ENCODE measurements around the gene HSP90AA1. TPM values are rescaled to one million over a fixed set of nuclear protein-coding genes. Genes with fewer than 3 reads are reported as not detected.

The HSP90AA1 gene
- total RNA-seq, 2 donors from 2014 or later: 357 to 1,349 TPM

DNA sequence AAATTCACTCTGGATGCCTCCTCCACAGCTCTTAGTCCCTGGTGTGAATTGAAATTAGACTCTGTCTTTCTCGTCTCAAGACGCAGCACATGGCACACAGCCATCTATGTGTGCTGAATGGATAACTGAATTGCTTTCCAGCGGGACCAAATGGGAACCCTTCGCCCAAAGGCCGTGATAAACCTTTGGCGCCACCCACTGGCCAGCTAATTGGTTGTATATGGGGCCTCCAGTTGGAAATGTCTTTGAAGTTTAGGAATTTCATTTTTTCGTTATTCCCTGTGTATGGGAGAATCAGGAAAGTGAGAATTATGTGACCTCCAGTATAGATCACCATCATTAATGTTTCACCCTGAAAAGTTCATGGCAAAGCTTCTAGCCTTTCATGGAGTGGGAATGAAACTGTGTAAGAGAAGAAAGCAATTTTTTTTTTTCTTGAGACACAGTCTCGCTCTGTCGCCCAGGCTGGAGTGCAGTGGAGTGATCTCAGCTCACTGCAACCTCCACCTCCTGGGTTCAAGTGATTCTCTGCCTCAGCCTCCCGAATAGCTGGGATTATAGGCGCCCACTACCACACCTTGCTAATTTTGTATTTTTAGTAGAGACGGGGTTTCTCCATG is 9.8 kb upstream of the HSP90AA1 start:
- TF ChIP-seq CTCF (IDR thresholded peaks at IDR 0.05): peak; percentile 78
- H3K9ac ChIP-seq (ENCODE audit: low read depth in 2 of 2, low read length in 2 of 2): no peak overlapping the region
- DNase-seq: peak; percentile 92
- no peak overlapping the region for H3K27ac ChIP-seq
- no peaks in the 10 kb centered on the region for H3K9me3 ChIP-seq
- no peaks in the 10 kb centered on the region for H3K27me3 ChIP-seq
- intact Hi-C loops (cut with DNase I): loop anchor here (2.0 to 5.0 kb wide), 2 partner anchors 50 to 389 kb away; no protein-coding TSS in a partner anchor
- H3K4me3 ChIP-seq: no peak overlapping the region
- no peaks in the 10 kb centered on the region for H3K36me3 ChIP-seq
- H3K4me1 ChIP-seq: peaks cover 4% of the 10 kb centered on the region

DNA sequence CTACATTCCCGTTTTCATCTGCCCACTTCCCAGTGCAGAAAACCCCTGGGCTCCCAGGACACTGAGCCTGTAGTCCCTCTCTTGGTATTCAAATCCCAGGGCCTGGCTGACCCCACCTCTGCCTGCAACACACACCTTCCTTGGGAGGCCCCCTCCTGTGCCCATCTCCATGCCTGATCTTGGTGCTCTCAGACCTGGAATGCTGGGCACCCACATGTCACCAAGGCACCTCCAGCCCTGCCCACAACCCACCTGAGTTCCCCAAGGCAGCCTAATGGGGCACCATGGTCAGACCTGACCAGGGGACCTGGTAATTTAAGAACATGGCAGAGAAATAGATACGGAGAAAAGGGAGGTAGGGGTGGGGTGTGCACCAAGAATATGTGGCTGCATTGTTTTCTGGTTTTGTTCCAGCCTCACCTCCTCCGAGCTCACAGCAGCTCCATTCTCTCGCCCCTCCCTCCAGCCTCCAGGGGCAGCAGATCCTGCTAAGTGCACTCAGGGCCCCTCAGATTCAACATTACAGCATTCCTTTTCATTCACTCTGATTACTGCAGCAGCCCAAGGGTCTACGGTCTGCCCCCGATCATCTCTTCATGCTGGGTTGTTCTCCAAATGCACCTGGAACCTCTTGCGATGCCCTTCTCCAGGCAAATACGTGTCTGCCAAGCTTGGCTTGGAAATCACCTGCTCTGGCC is 9.2 kb upstream of the HSP90AA1 start:
- H3K36me3 ChIP-seq: no peaks in the 10 kb centered on the region
- no peak overlapping the region for H3K4me3 ChIP-seq
- no peak for TF ChIP-seq CTCF (IDR thresholded peaks at IDR 0.05)
- H3K9ac ChIP-seq (ENCODE audit: low read depth in 2 of 2, low read length in 2 of 2): no peak overlapping the region
- H3K27me3 ChIP-seq: no peaks in the 10 kb centered on the region
- peaks cover 4% of the 10 kb centered on the region for H3K4me1 ChIP-seq
- no peak for DNase-seq
- H3K27ac ChIP-seq: no peak overlapping the region
- H3K9me3 ChIP-seq: no peaks in the 10 kb centered on the region
- intact Hi-C loops (cut with DNase I): loop anchor here (2.0 to 5.0 kb wide), 2 partner anchors 49 to 389 kb away; no protein-coding TSS in a partner anchor

GRCh38 chr14:102095231-102095870 is 8.5 kb upstream of the HSP90AA1 start:
- TF ChIP-seq CTCF (IDR thresholded peaks at IDR 0.05): no peak
- no peak overlapping the region for H3K27ac ChIP-seq
- peaks cover 4% of the 10 kb centered on the region for H3K4me1 ChIP-seq
- intact Hi-C loops (cut with DNase I): loop anchor here (5.0 kb wide), 1 partner anchor 388 kb away; no protein-coding TSS in a partner anchor
- no peak overlapping the region for H3K4me3 ChIP-seq
- H3K27me3 ChIP-seq: no peaks in the 10 kb centered on the region
- H3K9me3 ChIP-seq: no peaks in the 10 kb centered on the region
- H3K9ac ChIP-seq (ENCODE audit: low read depth in 2 of 2, low read length in 2 of 2): no peak overlapping the region
- no peak for DNase-seq
- no peaks in the 10 kb centered on the region for H3K36me3 ChIP-seq

DNA sequence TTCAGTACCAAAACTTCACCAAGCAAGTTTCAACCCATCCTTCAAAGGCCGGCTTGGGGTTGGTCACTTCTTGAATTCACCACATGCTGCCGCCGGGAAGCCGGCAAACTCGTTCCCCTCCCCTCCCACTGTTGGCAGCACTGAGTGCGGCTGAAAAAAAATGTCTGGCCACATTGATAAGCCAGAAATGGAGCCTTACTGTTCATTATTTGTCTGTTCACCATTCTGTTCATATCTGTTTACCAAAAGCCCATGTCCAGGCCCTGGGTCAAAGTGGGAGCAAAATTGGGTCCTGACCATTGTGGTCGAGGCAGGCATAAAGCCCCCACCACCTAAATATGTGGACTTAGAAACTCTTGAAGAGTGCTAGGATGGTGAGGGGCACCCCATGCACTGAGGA is 7.3 kb upstream of the HSP90AA1 start:
- intact Hi-C loops (cut with DNase I): loop anchor here (5.0 kb wide), 1 partner anchor 132 kb away; the partner anchor contains the start of gene DYNC1H1
- Histone ChIP-seq H3K27ac (no peak overlapping the region), H3K9me3 (no peaks in the 10 kb centered on the region), H3K9ac (ENCODE audit: low read depth in 2 of 2, low read length in 2 of 2) (no peak overlapping the region), H3K27me3 (no peaks in the 10 kb centered on the region), H3K4me3 (no peak overlapping the region), H3K36me3 (no peaks in the 10 kb centered on the region), H3K4me1 (peaks cover 4% of the 10 kb centered on the region)
- no peak for DNase-seq
- TF ChIP-seq CTCF (IDR thresholded peaks at IDR 0.05): no peak

DNA sequence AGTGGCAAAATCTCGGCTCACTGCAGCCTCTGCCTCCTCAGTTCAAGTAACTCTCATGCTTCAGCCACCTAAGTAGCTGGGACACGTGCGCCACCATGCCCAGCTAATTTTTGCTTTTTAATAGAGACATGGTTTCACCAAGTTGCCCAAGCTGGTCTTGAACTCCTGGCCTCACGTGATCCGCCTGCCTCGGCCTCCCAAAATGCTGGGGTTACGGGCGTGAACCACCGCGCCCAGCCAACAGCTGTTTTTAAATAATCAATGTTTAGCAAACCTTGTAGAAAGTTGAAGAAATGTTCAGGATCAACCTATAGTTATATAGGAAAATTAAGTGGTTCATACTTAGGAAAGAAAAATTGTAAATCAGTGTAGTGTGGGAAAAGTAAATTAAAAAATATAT is 6.0 kb upstream of the HSP90AA1 start:
- intact Hi-C loops (cut with DNase I): loop anchor here (5.0 kb wide), 1 partner anchor 131 kb away; the partner anchor contains the start of gene DYNC1H1

More for the DNA sequence above, 6.0 kb upstream of the HSP90AA1 start:
- DNase-seq: no peak
- H3K9ac ChIP-seq (ENCODE audit: low read depth in 2 of 2, low read length in 2 of 2): no peak overlapping the region
- H3K4me1 ChIP-seq: peaks cover 4% of the 10 kb centered on the region
- H3K27me3 ChIP-seq: no peaks in the 10 kb centered on the region
- H3K36me3 ChIP-seq: no peaks in the 10 kb centered on the region
- H3K27ac ChIP-seq: no peak overlapping the region
- TF ChIP-seq CTCF (IDR thresholded peaks at IDR 0.05): no peak
- H3K9me3 ChIP-seq: no peaks in the 10 kb centered on the region
- no peak overlapping the region for H3K4me3 ChIP-seq
